HG03025 (cell line): ENCODE results near the gene NUP155.
A peak's percentile ranks its signal among the peaks of the same experiment; 100 is the strongest.
"Not testable (repeated sequence)": the region's sequence is repeated elsewhere in the genome, so short reads cannot be mapped to it uniquely, and the experiment has no call there.

Experiments used
- ATAC-seq: cut with Tn5 transposase; IDR thresholded peaks from one replicate; pipeline ENCODE4 v1.9.1; 2021; ENCODE audit warnings: mild to moderate bottlenecking, moderate library complexity; ENCODE audit not compliant: unreplicated experiment, low FRiP score

NUP155 gene

DNA sequence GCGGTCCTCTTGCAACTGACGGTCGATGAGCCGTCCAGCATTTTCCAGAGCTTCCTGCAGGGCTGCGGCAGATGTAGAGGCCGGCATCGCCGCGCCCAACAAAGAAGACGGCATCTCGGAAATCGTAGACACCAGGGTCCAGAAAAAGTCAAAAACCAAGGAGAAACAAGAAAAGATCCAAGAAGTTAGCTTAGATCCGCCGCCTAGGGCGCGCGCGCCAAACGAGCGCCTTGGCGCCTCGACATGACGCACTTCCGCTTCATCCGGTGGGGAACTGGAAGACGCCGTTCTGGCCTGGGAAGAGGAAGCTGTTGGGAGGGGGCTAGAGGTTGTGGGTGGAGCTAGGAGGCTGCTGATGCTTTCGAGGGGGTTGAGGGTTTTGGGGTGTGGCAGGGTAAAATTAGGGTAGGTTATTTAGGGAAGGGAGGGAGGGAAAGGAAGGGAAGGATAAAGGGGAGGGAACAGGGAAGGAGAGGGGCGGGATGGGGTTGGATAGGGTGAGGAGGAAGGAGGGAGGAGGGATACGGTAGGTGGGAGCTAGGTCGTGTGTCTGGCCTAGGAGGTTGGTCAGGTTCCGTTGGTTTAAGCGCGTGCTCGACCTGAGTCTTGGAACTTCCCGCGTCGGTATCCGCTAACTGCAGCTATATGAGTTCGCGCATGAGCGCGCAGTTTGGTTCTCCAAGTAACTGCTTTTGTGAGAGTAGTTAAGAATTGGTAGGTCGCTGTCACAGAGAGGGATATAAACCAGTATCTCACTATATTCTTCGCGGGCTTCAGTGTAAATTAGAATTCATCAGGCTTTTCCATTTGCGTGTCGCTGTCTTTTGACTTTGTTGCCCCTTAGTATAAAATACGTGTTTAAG is at the start of gene NUP155:
NUP155 (minus strand) TSS at position 243 of the 863 bp plus-strand sequence; CDS start at position 114, 129 bp downstream.
- peak; percentile 89 for ATAC-seq

DNA sequence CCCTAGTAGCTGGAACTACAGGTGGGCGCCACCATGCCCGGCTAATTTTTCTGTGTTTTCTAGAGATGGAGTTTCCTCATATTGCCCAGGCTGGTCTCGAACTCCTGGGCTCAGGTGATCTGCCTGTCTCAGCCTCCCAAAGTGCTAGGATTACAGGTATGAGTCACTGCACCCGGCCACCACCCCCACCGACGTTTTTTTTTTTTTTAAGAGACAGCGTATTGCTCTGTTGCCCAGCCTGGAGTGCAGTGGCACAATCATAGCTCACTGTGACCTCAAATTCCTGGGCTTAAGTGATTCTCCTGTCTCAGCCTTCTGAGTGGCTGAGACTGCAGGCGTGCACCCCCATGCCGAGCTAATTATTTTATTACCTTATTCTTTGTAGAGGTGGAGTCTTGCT is 46.4 kb upstream of the NUP155 start:
- no peak for ATAC-seq

- ATAC-seq = not testable (repeated sequence)
Measured at GRCh38 chr5:37415456-37415855, 44.5 kb upstream of the NUP155 start.

DNA sequence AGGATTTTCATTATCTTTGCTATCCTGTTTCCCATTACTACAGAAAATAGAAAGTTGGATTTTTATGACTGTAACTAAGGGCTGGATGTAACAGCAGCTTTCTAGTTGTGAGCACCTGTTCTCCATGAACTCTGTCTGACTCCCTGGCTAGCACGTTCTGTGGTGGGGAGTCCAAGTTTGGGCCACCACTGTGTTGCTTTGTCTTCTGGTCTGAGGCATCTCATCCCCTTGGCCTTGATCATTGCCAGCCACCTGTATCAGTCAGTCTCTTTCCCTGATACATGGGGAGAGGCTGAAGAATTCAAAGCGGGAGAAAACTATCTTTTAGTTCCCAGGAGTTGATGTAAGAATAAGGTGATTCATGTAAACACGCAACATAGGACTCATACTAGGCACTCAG is 41.6 kb upstream of the NUP155 start:
- ATAC-seq = no peak

DNA sequence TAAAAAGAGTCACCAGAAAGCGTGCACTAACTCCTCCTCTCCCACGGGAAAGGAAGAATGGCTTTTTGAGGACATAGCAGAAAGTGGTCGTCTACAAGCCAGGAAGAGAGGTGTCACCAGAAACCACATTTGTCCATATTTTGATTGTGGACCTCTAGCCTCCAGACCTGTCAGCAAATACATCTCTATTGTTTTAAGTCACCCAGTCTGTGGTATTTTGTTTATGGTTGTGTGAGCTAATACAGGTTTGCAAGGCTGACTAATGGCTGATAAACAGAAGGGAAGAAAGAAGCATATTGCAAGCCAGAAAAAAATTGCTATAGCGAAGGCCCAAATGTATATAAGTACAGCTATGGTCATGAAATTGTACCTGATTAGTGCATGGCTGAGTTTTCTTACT is 29.6 kb upstream of the NUP155 start:
- no peak for ATAC-seq

DNA sequence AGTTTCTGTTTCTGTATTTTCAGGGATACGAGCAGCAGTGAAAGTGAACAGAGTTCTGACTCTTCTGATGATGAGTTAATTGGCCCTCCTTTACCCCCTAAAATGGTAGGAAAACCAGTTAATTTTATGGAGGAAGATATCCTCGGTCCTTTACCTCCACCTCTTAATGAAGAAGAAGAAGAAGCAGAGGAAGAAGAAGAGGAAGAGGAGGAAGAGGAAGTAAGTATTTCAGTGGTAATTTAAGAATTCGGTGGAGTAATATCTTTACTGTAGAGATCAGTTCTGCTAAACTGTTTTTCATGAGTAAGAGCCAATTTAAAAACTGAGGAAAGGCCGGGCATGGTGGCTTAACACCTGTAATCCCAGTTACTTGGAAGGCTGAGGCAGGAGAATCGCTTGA is 25.4 kb upstream of the NUP155 start:
- ATAC-seq = no peak

DNA sequence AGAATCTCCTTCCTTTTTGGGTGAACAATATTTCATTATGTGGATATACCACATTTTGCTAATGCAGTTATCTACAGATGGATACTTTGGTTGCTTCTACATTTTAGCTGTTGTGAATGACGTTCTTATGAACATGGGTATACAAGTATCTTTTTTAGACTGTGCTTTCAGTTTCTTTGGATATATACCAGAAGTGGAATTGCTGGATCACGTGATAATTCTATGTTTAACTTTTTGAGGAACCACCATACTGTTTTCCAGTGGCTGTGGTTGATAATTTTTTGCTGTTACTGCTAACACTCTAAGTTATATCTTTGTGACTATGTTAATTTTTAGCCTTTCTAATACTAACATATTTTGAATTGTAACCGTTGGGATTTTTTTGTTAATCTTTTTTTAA is 20.7 kb upstream of the NUP155 start:
- no peak for ATAC-seq

- peak; percentile 98 for ATAC-seq
Measured at GRCh38 chr5:37379100-37379628, 8.3 kb upstream of the NUP155 start, which contains the start of gene WDR70. TSS of gene WDR70 (plus strand) at chr5:37379318. CDS start at chr5:37379368, 50 bp downstream.

DNA sequence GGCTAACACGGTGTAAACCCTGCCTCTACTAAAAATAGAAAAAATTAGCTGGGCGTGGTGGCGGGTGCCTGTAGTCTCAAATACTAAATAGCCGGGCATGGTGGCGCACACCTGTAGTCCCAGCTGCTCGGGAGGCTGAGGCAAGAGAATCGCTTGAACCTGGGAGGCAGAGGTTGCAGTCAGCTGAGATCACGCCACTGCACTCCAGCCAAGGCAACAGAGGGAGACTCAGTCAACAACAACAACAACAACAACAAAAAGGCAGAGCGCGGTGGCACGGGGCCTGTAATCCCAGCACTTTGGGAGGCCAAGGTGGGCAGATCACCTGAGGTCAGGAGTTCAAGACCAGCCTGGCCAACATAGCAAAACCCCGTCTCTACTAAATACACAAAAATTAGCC is 7.2 kb upstream of the NUP155 start:
- ATAC-seq = not testable (repeated sequence)

DNA sequence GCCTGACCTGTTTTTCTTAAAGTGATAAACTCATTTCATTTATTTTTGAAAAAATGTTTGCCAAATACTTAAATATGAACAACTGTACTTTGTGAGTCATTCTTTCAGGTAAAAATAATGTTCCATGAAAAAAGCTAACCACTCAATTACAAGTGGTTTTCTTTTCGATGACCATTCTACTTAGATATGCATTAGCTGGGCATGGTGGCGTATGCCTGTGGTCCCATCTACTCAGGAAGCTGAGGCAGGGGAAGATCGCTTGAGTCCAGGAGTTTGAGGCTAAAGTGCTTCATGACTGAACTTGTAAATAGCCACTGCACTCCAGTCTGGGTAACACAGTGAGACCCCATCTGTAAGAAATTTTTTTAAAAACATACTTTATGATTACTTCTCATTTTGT is 4.2 kb upstream of the NUP155 start:
- no peak for ATAC-seq

- no peak for ATAC-seq
Measured at GRCh38 chr5:37370550-37370863, 399 bp downstream of the NUP155 start.

GRCh38 chr5:37355161-37355560 is 15.7 kb downstream of the NUP155 start:
- no peak for ATAC-seq

DNA sequence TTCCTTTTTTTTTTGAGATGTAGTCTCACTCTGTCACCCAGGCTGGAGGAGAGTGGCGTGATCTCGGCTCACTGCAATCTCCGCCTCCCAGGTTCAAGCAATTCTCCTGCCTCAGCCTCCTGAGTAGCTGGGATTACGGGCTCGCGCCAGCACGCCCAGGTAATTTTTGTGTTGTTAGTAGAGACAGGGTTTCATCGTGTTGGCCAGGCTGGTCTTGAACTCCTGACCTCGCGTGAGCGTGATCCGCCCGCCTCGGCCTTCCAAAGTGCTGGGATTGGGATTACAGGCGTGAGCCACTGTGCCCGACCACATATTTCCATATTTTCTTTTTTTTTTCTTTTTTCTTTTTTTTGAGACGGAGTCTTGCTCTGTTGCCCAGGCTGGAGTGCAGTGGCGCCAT is 28.2 kb downstream of the NUP155 start:
- ATAC-seq = not testable (repeated sequence)

- ATAC-seq = not testable (repeated sequence)
Measured at GRCh38 chr5:37334754-37335153, 36.2 kb downstream of the NUP155 start.

GRCh38 chr5:37326536-37326935 is 44.4 kb downstream of the NUP155 start:
- no peak for ATAC-seq

DNA sequence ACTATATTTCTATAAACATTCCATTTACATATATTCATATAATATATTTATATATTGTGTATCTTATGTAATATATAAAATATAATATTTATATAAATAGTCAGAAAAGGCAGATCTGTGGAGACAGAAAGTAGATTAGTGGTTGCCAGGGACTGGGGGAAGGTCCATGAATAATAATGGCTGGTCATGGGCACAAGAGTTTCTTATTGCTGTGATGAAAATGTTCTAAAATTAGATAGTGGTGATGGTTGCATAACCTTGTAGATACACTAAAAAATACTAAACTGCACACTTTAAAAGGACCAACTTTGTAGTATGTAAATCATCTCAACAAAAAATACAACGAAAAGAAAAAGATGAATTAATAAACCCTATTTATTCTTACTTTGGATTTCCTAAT is 47.3 kb downstream of the NUP155 start:
- ATAC-seq = no peak

DNA sequence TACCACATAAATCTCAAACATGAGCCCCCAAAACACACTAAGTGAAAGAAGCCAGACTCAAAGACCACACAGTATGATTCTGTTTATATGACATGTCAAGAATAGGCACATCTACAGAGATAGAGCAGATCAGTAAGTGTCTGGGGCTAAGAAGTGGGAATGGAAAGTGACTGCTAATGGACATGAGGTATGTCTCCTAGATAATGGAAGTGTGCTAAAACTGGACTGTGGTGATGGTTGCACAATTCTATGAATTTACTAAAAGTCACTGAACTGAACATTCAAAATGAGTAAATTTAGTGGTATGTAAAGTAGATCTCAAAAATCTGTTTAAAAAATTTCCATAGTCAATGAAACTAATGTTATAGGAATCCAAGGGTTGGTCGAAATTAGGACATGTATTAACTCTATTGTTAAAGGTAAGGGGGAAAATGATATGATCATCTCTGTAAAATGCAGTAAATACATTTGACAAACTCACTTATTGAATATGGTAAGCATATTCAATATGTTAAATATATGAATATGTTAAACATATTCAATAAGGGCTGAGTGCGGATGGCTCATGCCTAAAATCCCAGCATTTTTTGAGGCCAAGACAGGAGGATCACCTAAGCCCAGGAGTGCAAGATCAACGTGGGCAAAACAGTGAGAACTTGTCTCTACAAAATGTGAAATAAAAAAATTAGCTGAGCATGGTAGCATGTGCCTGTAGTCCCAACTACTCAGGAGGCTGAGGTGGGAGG is 51.7 kb downstream of the NUP155 start:
- no peak for ATAC-seq

DNA sequence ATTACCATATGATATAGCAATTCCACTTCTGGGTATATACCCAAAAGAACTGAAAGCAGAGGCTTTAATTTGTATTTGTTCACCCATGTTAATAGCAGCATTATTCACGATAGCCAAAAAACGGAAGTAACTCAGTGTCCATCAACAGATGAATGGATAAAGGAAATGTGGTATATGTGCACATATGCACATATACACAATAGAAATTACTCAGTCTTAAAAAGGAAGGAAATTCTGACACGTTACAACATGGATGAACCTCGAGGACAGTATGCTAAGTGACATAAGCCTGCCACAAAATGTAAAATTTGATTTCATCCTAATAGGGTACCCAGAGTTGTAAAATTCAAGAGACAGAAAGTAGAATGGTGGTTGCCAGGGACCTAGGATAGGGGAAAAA is 54.9 kb downstream of the NUP155 start:
- ATAC-seq = no peak

GRCh38 chr5:37310360-37310759 is 60.5 kb downstream of the NUP155 start:
- ATAC-seq = no peak

- no peak for ATAC-seq
Measured at GRCh38 chr5:37308793-37309192, 62.1 kb downstream of the NUP155 start.

GRCh38 chr5:37304888-37305287 is 66.0 kb downstream of the NUP155 start:
- no peak for ATAC-seq
